GM19397 (cell line): ENCODE measurements around the gene SBF1.

Experiments
- ATAC-seq: cut with Tn5 transposase; IDR thresholded peaks from one replicate; pipeline ENCODE4 v1.9.1; 2021; ENCODE audit warnings: mild to moderate bottlenecking, moderate library complexity; ENCODE audit not compliant: unreplicated experiment

The SBF1 gene

DNA sequence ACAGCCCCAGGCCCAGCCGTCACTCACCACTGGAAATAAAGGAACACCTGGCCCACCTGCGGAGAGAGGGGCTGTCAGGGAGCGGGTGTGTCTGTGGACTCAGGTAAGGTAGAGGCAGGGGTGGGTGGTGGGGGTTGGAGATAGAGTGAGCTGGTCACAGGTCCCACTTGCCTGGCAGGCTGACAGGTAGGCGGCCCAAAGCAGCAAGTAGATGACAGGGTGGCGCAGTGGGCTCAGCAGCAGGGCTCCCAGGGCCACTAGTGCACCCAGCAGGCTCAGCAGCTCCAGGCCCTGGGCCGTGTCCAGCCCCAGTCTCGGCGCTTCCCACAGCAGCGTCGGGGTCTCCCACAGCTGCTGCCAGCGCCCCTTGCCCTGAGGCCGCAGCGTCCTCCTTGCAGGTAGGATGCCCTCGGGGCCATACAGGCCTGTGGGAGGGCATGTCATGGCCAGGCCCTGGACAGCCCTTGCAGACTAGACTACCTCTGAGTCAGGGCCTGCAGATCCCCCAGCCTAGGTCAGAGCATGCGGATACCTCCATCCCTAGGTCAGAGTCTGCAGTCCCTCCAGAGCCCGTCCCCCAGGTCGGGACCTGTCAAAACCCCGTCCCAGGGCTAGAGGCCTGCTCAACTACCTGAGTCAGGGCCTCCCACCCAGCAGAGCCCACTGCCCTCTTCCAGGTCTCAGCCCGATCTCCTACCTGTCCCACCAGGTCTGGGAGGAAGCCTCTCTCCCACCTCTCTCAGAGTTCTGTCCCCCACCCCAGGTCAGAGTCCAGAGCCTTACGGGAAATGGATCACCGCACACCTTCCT, 32.0 kb upstream of the SBF1 start:
- peak; percentile 6 for ATAC-seq

DNA sequence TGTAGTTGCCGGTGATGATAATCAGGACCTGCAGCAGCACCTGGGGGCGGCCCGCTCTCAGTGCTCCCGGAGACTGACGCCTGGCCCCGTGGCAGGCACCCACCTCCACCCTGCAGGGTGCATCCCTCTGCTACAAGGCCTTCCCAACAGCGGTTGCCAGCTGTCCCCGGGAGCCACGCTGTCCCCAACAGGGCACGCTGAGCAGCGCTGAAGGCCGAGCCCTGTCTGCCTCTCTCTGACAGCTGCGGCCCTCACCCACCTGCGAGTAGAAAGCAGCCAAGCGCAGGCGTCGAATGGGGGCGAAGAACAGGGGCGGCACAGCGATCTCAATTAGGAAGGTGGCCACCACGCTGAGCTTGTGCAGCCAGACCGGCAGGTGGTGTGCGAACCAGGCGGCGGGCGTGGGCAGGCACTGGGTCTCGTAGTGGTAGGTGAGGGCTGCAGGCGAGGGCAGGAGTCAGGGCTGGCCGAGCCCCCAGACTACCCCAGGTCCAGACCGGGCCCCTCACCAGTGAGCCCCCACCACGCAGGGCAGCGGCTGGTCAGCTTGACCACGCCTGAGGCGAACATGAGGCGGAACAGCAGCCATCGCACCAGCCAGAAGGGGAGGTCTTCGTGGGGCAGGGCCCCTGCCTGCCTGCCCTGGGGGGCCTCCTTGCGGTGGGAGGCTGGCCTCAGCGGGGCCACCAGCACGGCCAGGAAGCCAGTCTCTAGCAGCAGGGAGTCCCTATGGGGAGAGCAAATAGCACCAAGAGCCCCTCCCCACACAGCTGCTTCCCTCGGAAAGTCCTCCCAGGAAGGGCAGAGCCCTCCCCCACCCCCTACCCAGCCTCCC, 31.2 kb upstream of the SBF1 start:
- no peak for ATAC-seq

DNA sequence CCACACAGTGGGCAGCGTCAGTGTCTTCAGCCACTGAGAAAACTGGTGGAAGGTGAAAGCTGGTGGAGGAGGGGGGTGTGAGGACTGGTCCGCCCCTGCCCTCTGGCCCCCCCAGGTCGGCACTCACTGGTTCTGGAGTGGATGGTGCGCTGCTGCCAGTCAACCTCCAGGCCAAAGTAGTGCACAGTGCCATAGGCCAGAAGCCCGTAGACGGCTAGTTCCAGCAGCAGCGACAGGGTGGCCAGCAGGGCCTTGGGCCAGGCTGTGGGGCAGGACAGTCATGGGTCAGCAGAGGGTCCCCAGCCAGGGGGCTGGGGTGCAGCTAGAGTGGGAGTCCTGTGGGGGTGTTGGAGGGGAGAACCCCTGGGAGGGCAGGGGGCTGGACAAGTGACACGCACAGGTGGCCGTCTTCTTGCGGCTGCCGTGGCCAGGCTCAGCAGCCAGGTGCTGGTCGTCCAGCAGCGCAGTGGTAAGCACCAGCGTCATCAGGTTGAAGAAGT, 30.5 kb upstream of the SBF1 start:
- no peak for ATAC-seq

DNA sequence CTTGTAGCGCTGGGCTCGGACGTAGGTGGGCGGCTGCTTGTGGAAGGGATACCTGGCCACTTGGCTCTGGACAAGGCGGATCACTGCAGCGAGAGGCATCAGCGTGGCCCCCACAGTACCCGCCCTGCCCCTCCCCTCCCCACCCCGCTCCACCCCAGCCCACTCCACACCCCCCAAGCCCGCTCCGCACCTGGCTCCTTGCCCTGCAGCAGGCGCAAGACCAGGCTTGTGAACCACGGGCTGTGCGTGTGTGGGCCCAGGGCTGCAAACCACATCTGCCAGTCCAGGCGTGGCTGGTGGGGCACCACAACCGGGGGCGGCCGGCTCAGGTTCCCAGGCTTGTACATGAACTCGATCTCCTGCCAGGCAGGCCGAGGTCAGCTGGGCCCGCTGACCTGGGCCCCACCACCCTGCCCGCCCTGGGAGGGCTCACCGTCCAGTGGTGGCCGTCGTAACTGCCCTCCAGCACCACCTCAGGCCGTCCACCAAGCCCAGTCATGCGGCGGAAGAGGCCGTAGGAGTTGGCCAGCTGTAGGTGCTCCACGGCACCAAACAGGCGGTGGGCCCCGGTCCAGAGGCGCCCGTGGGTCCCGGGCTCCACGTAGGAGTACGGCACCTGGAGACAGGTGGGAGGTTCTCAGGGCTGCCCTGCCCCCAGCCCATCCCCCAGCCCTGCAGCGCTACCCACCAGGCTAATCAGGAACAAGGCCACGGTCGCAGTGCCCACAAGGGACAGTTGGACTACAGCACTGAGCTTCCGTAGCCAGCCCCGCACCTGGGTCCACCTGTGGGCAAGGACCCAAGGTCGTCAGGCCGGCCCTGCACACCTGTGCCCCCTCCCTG, 29.8 kb upstream of the SBF1 start:
- no peak for ATAC-seq

DNA sequence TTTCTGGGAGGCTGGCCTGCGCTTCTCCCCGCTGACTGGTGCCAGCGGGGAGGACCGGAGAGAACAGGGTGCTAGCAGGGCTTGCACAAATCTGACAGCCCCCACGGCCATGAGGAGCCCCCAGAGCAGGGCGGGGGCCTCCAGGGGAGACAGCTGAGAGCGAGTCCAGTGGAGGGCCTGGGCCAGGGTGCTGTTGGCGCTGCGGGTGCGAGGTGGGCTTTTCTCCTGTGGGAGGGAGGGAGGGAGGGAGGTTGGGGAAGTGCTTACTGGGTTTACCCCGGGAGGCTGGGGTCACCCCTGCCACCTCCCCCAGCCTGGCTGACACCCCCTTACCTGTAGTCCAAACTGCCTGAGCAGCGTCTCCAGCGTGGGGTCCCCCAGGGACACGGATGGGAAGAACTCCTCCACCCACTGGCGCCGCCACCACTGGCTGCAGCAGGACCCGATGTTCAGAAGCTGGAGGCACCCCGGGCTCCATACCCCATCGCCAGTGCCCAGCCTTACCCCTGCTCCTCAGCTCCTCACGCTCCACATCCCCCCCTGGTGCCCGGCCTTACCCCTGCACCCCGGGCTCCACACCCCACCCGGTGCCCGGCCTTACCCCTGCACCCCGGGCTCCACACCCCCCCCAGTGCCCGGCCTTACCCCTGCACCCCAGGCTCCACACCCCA, 28.8 kb upstream of the SBF1 start:
- ATAC-seq = no peak

DNA sequence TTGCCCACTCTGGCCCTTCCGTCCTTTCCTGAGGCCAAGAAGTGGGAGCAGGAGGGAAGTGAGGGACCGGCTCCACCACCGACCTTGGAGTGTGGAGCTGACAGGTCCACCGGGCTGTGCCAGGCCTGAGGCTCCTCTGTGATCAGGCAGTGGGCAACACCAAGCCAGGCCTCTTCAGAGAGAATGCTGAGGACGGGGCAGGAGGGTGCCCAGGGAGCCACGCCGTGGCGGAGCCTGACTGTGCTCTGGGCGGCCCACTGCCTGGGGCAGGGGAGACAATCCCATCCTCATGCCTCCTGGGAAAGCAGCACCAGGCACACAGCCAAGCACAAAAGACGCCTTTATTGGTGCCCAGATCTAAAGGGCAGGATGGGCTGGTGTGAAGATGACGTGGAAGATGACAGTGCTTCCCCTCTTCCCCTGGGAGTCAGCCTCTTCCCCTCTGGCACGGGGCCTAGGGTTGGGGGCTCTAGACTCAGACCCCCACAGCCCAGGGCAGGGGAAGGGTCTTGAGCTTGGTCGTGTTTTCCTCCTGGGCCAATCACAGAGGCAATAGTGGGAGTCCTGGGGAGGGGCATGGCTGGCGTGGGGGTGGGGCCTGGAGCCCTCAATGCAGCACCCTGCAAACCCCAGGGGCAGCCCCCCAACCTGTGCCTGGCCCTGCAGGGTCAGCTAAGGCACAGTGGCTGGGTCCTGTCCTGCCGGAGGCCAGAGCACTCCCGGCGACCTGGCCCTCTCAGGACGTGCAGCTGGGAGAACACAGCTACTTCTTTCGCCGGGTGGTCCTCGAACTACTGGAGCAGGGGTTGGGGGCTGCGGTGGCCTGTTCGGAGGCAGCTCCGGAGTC, 28.0 kb upstream of the SBF1 start:
- ATAC-seq = no peak

DNA sequence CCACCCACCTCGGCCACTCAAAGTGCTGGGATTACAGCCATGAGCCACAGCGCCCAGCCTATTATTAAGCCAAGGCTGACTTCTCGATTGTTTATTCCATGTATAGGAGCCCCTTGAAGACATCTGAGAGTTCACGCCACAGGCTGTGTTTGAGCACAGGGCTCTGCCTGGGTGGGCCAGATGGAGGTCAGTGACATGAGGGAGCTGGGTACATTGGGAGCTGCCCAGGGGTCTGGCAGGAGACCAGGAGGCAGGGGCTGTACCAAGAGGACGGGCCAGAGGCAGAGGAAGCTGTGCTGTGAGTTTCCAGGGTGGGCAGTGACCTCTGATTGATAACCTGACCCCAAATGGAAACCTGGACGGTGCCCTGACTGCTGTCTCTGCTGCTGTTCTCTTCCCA, 27.3 kb upstream of the SBF1 start:
- ATAC-seq = no peak

DNA sequence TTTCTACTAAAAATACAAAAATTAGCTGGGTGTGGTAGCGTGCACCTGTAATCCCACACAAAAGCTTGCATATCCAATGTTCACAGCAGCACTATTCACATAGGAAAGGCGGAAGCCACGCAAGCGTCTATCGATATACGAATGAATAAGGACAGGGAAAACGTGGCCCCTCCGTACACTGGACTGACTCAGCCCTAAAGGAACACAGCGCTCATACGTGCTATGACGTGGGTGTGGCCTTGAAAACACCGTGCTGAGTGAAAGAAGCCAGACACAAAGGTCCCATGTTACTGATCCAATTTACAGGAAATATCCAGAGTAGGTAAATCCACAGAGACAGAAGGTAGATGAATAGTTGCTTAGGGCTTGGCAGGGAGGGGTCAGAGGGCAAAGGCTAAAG, 25.6 kb upstream of the SBF1 start:
- ATAC-seq = no peak

DNA sequence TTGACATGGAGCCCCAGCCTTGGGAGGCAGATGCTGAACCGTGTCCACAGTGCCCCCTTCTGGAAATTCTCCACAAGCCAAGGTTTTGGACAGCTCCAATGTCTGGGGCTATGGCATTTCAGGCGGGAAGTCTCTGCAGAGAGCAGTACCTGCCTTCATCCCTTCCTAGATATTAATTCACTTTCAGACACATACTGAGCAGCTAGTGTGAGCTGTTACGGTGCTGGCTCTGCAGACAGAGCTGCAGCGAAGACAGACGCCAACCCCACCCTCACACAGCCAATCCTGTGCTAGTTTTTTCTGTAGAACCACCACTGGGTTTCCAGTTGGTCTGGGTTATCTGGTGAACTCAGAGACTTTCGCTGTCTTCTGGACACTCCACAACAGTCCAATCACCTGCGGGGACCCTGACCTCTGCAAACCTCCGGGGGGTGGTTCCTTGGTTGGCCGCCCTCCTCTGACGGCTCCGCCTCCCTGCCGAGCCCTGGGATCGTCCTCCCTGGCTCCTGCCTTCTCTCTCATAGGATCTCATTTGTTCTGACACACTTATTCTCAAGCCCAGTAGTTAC, 23.6 kb upstream of the SBF1 start:
- no peak for ATAC-seq

DNA sequence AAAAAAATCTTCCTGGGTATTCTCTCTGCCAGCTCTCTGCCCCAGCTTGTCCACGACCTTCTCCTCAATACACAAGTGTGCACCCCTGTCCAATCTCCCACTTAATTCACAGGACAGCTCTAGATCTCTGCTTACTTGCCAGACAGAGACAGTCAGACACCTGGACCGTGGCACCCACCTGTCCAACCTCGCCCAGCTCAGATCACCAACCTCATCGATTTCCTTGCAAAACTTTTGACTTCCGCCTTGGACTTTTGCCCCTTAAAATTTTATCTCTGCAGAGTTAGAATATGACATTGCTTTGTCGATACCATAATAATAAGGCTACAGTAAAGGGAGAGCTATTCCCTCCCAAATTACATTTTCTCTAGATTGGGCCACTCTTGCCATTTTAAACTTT, 22.3 kb upstream of the SBF1 start:
- ATAC-seq = no peak

DNA sequence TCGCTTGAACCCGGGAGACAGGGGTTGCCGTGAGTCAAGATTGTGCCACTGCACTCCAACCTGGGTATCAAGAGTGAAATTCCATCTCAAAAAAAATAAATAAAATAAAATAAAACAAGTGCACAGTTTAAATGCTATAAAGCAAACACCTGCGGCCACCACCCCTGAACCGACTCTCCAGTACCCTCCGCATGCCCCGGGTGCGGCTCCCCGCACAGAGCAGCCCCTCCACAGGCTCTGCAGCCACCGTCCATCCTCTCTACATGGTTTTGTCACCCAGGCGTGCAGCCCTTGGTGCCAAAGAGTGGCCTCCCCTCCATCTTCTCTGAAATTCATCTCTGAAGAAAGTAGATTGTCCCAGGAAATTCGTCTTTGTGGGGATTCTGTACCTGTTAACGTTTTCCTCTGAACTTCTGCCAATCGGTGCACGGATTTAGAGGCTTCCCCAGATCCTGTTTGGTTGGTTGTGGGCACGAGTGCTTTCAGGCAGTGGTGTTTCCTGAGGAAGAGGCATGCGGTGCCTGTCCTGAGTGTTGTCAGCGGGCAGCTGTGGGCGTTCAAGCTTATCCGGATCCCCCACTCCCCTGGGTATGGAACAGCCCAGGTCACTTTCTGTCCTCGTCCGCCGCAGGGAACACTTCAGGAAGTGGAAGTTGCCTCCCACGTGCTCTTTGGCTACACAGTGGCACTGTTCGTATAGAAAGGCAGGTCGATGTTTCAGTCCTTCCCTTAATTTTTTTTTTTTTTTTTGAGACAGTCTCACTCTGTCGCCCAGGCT, 15.9 kb upstream of the SBF1 start:
- ATAC-seq = no peak

DNA sequence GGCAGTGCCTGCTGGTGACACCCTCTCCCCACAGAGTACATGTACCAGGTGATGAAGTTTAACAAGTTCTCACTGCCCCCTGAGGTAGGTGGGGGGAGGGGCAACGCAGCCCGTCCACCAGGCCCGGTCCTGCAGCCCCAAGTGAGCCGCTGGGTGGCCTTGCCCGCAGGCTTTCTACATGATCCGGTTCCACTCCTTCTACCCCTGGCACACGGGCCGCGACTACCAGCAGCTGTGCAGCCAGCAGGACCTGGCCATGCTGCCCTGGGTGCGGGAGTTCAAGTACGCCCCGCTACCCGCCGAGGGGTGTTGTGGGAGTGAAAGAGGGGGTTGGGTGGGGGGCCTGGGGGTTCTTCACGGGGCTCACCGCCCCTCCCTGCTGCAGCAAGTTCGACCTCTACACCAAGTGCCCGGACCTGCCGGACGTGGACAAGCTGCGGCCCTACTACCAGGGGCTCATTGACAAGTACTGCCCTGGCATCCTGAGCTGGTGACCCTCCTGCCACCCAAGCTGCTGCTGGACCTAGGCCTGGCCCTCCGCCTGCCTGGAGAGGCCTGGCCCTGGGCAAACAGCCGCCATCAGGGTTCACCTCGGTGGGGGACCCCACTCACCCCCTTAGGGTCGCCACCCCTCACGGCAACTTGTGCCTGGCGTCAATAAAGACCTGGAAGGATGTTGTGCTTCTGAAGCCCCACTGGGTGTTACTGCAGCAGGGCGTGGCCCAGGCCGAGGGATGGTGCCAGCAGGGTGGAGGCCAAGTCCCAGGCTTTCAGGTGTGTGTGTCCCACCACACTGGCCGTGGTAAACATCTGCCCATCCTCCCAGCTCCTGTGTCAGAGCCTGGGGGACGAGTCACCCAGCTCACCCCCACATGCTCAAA, 14.8 kb upstream of the SBF1 start:
- no peak for ATAC-seq

DNA sequence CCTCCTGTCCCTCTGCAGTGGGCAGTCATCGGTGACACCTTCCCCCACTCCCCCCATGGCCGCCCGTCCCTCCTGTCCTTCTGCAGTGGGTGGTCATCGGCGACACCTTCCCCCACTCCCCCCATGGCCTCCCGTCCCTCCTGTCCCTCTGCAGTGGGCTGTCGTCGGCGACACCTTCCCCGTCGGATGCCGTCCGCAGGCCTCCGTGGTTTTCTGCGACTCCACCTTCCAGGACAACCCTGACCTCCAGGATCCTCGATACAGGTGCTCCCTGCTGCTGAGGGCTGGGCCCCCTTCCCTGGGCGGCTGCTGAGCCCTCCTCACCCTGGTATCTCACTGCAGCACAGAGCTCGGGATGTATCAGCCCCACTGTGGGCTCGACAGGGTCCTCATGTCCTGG, 14.1 kb upstream of the SBF1 start:
- ATAC-seq = no peak

DNA sequence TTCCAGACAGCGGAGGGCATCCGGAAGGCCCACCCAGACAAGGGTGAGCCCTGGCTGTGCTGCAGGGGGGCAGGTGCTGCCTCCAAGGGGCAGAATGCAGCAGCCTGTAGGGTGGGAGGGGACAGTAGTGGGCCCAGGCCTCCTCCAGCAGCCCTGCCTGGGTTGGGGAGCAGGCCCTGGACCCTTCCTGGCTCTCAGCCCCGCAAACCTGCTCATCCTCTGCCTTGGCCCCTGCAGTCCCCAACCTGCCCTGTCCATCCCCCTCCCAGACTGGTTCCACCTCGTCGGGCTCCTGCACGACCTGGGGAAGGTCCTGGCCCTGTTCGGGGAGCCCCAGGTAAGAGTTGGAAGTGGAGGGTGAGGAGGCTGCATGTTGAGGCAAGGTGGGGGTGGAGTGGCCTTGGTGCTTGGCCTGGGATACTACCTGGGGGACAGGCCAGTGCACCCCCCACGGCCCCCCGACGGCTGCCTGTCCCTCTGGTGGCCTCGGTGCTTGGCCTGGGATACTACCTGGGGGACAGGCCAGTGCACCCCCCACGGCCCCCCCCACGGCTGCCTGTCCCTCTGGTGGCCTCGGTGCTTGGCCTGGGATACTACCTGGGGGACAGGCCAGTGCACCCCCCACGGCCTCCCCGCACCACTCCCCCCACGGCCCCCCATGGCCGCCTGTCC, 13.3 kb upstream of the SBF1 start:
- no peak for ATAC-seq

DNA sequence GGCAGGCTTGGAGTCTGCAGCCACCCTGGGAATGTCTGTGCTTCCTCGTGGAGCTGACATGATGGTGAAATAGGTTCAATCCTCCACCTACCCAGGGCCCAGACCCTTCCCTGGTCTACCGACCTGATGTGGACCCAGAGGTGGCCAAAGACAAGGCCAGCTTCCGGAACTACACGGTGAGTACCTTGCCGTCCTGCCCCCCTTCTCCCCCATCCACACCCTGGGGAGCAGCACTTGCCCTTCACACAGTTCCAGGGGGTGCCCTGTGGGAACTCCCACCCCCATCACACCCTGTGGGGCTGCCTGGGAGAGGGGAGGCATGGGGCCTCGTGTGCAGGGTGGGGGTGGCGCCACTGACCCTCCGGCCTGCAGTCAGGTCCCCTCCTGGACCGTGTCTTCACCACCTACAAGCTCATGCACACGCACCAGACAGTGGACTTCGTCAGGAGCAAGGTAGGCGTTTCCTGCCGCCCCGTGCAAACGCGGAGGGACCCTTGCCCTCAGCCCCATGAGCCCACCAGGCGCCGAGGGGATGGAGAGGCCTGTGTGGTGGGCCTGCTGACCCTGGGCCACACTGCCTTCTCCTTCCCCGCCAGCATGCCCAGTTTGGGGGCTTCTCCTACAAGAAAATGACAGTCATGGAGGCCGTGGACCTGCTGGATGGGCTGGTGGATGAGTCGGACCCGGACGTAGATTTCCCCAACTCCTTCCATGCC, 12.6 kb upstream of the SBF1 start:
- no peak for ATAC-seq

DNA sequence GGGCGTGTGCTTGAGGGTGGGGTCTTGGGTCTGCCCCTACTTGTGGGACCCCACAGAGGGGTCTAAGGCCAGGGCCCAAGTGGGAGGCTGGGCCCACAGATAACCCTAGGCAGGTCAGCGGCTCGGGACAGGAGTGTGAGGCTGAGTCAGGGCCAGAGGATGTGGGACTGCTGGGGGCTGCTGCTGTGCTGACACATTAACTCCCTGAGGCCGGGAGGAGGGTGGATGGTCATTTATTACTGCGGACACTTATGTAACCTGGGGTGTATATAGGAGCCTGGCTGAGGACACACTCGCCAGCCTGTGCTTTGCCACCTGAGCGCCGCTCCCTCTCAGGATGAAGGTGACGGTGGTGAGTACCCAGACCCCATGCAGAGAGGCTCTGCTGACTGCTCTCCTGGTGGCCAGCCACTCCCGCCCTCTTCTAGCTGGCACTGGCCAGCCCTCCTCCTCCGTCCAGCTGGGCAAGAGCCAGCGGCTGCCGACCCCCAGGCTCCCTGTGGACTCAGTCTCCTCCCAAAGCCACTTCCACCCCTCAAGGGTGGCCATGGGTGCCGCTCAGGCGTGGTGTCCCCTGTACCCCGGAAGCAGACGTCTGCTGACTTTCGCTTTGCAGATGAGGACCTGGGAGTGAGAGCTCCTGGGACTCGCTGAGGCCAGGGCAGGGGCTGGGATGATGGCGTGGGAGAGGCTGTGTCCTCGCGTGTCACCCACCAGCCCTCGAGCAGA, 11.9 kb upstream of the SBF1 start, which contains the start of gene MIOX:
MIOX (plus strand) TSS at position 299 of the 729 bp plus-strand sequence; CDS start at position 338, 39 bp downstream.
- no peak for ATAC-seq
